Measurements from ENCODE around the gene HMG20B.

DNA sequence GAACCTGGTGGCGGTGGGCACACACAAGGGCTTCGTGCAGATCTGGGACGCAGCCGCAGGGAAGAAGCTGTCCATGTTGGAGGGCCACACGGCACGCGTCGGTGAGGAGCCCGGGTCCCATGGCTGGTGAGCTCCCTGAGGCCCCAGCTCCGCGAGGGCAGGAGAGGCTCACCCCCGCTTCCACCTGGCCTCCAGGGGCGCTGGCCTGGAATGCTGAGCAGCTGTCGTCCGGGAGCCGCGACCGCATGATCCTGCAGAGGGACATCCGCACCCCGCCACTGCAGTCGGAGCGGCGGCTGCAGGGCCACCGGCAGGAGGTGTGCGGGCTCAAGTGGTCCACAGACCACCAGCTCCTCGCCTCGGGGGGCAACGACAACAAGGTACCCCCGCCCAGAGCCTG lies 41.0 kb upstream of the HMG20B start:
- no peak for TF ChIP-seq CTCF (IDR thresholded peaks at IDR 0.05; ENCODE audit: poor library complexity, severe bottlenecking)
- TF ChIP-seq REST (IDR thresholded peaks at IDR 0.05; ENCODE audit: borderline replicate concordance) = no peak
- TF ChIP-seq EZH2 (IDR thresholded peaks at IDR 0.05; ENCODE audit: borderline replicate concordance, insufficient read depth, low read length, poor library complexity, severe bottlenecking) = no peak
